Activated B cell treated with CpG ODN at 0.5 μM for 24 hours (primary cell): Measurements from ENCODE around the gene GSTO1. TPM values are rescaled to one million over a fixed set of nuclear protein-coding genes. Genes with fewer than 3 reads are reported as not detected.

Source experiments
- ATAC-seq: fragments of 200-7000 bp; cut with Tn5 transposase; one replicate; pipeline ENCODE4 v1.10.0; 2021; ENCODE audit warnings: low read depth, mild to moderate bottlenecking, moderate library complexity
- CTCF ChIA-PET: fragments of 350-600 bp; sonication (Branson Sonifier 250); formaldehyde crosslinking; loops from one replicate; lab custom pipeline; 2021; ENCODE audit warnings: antibody characterized with exemption; lab: Charles Lee
- POLR2A ChIA-PET: fragments of 350-600 bp; sonication (Branson Sonifier 250); formaldehyde crosslinking; loops from one replicate; lab custom pipeline; 2021; ENCODE audit warnings: antibody characterized with exemption; lab: Charles Lee
- DNase-seq: peaks from one replicate; pipeline ENCODE4 v3.0.0; 2022
- H3K27ac Mint-ChIP-seq: one replicate; pipeline ENCODE4 v1.8.0; 2020; ENCODE audit warnings: mixed read lengths
- H3K27me3 Mint-ChIP-seq: one replicate; pipeline ENCODE4 v1.8.0; 2021; ENCODE audit warnings: mixed read lengths
- H3K36me3 Mint-ChIP-seq: one replicate; pipeline ENCODE4 v1.8.0; 2021; ENCODE audit warnings: low read depth, mixed read lengths
- H3K4me1 Mint-ChIP-seq: one replicate; pipeline ENCODE4 v1.8.0; 2021; ENCODE audit warnings: mixed read lengths
- H3K4me3 Mint-ChIP-seq: one replicate; pipeline ENCODE4 v1.8.0; 2020; ENCODE audit warnings: mild to moderate bottlenecking, mixed read lengths
- H3K9me3 Mint-ChIP-seq: one replicate; pipeline ENCODE4 v1.8.0; 2020; ENCODE audit warnings: mixed read lengths
- intact Hi-C: fragments of 100-400 bp; cut with micrococcal nuclease; formaldehyde crosslinking; loops from one replicate; pipeline ENCODE4 v1.15.1; 2024
- total RNA-seq: library from RNA; stranded (reverse); gene quantifications from 2 replicates; pipeline ENCODE4 v1.2.3, GENCODE V29; 2022
- TF ChIP-seq, protein P1 (sequence below): fragments of 200-600 bp; IDR thresholded peaks from one replicate; pipeline ENCODE4 v1.8.0; 2022; ENCODE audit warnings: antibody characterized with exemption, mild to moderate bottlenecking

GSTO1 gene
- total RNA-seq, 1 donor from 2014 or later: 43.0 TPM

DNA sequence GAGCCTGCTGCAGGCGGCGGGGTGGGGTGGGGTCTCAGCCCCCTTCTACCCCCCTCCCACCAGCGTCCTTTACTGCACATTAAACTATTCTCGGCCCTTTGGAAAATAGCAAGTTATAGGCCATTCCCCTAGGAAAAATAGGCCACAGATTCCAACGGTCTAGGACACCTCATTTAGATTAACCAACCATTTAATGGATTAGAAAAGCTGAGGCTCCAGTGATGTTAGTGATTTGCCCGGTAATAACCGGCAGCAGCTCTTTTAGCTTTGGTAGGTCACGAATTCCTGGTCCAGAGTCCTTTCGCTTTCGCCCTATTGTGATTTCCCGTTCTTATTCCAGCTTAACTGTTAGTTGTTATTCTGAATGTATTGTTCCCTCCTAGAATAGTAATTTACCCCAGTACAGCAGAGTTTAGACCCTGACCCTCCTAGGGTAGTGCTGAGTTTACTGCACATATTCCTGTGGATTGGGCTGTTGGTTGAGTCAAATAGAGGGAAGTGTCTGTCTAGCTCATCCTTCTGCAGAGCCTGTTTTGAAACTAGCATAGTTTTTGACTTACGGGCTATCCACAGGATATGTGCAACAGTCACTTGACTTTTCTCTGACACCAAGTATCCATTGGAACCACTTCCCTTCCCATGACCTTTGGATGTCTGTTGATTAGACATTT is 754 bp downstream of the GSTO1 start:
- Mint-ChIP-seq H3K36me3 (peaks cover 38% of the 10 kb centered on the region), H3K27ac (peak overlapping the region; percentile 88), H3K27me3 (peaks cover 4% of the 10 kb centered on the region), H3K4me1 (peaks cover 44% of the 10 kb centered on the region), H3K9me3 (no peaks in the 10 kb centered on the region), H3K4me3 (peak overlapping the region; percentile 93)
- TF ChIP-seq, protein P1, sequence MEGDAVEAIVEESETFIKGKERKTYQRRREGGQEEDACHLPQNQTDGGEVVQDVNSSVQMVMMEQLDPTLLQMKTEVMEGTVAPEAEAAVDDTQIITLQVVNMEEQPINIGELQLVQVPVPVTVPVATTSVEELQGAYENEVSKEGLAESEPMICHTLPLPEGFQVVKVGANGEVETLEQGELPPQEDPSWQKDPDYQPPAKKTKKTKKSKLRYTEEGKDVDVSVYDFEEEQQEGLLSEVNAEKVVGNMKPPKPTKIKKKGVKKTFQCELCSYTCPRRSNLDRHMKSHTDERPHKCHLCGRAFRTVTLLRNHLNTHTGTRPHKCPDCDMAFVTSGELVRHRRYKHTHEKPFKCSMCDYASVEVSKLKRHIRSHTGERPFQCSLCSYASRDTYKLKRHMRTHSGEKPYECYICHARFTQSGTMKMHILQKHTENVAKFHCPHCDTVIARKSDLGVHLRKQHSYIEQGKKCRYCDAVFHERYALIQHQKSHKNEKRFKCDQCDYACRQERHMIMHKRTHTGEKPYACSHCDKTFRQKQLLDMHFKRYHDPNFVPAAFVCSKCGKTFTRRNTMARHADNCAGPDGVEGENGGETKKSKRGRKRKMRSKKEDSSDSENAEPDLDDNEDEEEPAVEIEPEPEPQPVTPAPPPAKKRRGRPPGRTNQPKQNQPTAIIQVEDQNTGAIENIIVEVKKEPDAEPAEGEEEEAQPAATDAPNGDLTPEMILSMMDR: no peak
- no peak for DNase-seq
- POLR2A ChIA-PET: interaction anchor here (0.8 to 5.1 kb wide), 4 partner anchors 9 to 339 kb away, joined by 6 to 45 read pairs (median 9); partner anchors contain the start of genes GSTO2 and SFR1
- peak; percentile 26 for ATAC-seq
- intact Hi-C loops: no loop called here
- CTCF ChIA-PET: interaction anchor here (1.1 to 4.9 kb wide), 5 partner anchors 19 to 370 kb away, joined by 4 to 23 read pairs (median 4); no protein-coding TSS in a partner anchor

DNA sequence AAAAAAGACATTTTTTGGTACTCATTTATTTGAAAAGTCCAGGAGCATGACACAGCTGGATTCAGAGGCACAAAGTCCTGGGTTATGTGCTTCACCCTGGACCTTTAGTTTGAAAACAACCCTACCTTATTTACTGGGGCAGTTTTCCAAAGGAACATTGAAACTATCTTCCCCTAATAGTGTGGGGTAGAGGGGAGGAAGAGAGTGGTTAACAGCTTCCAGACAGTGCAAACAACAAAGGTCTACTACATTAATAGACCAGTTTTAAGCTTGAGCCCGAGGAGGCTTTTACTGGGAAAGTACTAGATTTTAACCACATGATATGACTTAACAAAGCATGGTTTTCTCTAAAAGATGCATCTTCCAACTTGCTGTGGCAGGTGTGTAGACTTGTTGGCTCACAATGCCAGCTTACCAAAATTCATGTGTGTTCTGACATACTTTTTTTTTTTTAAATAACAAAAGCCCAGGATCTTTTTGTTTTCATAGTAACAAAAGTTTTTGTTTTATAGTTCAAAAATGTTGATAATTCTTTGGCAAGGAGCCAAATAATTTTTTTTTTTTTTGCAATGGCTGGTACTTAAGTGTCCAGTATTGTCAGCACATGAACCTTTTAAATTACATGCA is 1.8 kb downstream of the GSTO1 start:
- ChIA-PET CTCF (interaction anchor here (4.9 kb wide), 1 partner anchor 18 kb away, joined by 23 read pairs; no protein-coding TSS in a partner anchor), POLR2A (interaction anchor here (5.1 kb wide), 1 partner anchor 12 kb away, joined by 45 read pairs; the partner anchor contains the start of gene GSTO2)
- Mint-ChIP-seq H3K27ac (peak overlapping the region; percentile 88), H3K4me1 (peaks cover 54% of the 10 kb centered on the region), H3K9me3 (no peaks in the 10 kb centered on the region), H3K4me3 (peak overlapping the region; percentile 93), H3K27me3 (peaks cover 4% of the 10 kb centered on the region), H3K36me3 (peaks cover 48% of the 10 kb centered on the region)
- intact Hi-C loops: no loop called here
- no peak for DNase-seq
- TF ChIP-seq, protein P1: no peak
- ATAC-seq: no peak

DNA sequence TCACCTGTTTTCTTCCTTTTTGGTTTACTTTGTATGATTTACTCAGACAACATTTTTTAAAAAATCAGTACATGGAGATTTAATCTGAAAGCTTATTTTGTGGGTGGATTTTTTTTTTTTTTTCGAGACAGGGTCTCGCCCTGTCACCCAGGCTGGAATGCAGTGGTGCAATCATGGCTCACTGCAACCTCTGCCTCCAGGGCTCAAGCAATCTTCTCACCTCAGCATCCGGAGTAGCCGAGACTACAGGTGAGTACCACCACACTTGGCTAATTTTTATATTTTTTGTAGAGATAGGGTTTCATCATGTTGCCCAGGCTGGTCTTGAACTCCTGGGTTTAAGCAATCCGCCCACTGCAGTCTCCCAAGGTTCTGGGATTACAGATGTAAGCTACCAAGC is 2.5 kb downstream of the GSTO1 start:
- Mint-ChIP-seq H3K9me3 (no peaks in the 10 kb centered on the region), H3K4me1 (peaks cover 55% of the 10 kb centered on the region), H3K27me3 (no peaks in the 10 kb centered on the region), H3K27ac (peak overlapping the region; percentile 59), H3K36me3 (peaks cover 54% of the 10 kb centered on the region), H3K4me3 (no peak overlapping the region)
- intact Hi-C loops: no loop called here
- no peak for DNase-seq
- ChIA-PET CTCF (interaction anchor here (4.9 kb wide), 1 partner anchor 17 kb away, joined by 23 read pairs; no protein-coding TSS in a partner anchor), POLR2A (interaction anchor here (5.1 kb wide), 1 partner anchor 11 kb away, joined by 45 read pairs; the partner anchor contains the start of gene GSTO2)
- TF ChIP-seq, protein P1: no peak
- no peak for ATAC-seq

DNA sequence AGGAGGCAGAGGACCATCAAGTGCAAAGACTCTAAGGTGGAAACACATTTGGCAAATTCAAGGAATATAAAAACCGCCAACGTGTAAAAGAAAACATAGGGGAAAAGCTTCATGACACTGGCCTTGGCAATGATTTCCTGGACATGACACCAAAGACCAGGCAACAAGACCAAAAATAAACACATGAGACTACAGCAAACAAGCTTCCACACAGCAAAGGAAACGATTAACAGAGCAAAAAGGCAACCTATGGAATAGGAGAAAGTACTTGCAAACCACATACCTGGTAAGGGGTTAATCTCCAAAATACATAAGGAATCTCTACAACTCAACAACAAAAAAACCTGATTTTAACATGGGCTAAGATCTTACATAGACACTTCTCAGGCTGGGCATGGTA is 3.5 kb downstream of the GSTO1 start:
- H3K27me3 Mint-ChIP-seq: no peaks in the 10 kb centered on the region
- ChIA-PET CTCF (interaction anchor here (0.9 to 4.9 kb wide), 2 partner anchors 16 to 28 kb away, joined by 3 to 23 read pairs; no protein-coding TSS in a partner anchor), POLR2A (interaction anchor here (5.1 kb wide), 1 partner anchor 10 kb away, joined by 45 read pairs; the partner anchor contains the start of gene GSTO2)

More for the DNA sequence above, 3.5 kb downstream of the GSTO1 start:
- H3K4me1 Mint-ChIP-seq: peaks cover 55% of the 10 kb centered on the region
- H3K9me3 Mint-ChIP-seq: no peaks in the 10 kb centered on the region
- ATAC-seq (no peak), DNase-seq (no peak)
- no peak overlapping the region for H3K27ac Mint-ChIP-seq
- no peak overlapping the region for H3K4me3 Mint-ChIP-seq
- peaks cover 60% of the 10 kb centered on the region for H3K36me3 Mint-ChIP-seq
- TF ChIP-seq, protein P1: no peak
- intact Hi-C loops: no loop called here
